ENCODE data around the gene IL11. TPM values are rescaled to one million over a fixed set of nuclear protein-coding genes. Genes with fewer than 3 reads are reported as not detected.

IL11 gene
- total RNA-seq, 1 donor from 2014 or later = 0.06 TPM

- peaks cover 34% of the 10 kb centered on the region for H3K79me2 ChIP-seq (ENCODE audit: low read depth)
- peaks cover 65% of the 10 kb centered on the region for H3F3A ChIP-seq (ENCODE audit: low read depth)
- peaks cover 21% of the 10 kb centered on the region for H3K36me3 Mint-ChIP-seq
- peaks cover 3% of the 10 kb centered on the region for H3K4me1 ChIP-seq
- H3K27ac Mint-ChIP-seq = no peak overlapping the region
- no peak overlapping the region for H3K4me3 Mint-ChIP-seq
- TF ChIP-seq EZH2phosphoT487 (IDR thresholded peaks at IDR 0.05) = no peak
- TF ChIP-seq CTCF (IDR thresholded peaks at IDR 0.05) = no peak
- TF ChIP-seq EZH2 (IDR thresholded peaks at IDR 0.05) = no peak
- H3K36me3 ChIP-seq = peaks cover 10% of the 10 kb centered on the region
- peaks cover 11% of the 10 kb centered on the region for H3K27me3 Mint-ChIP-seq (ENCODE audit: insufficient read depth, low read depth)
- no peak overlapping the region for H2AFZ ChIP-seq (replicated peaks)
- H3K4me2 ChIP-seq = no peak overlapping the region
- H3K9me3 Mint-ChIP-seq = no peaks in the 10 kb centered on the region
- H3K4me3 ChIP-seq = no peak overlapping the region
- H3K4me1 Mint-ChIP-seq = peaks cover 34% of the 10 kb centered on the region
- H3K9me3 ChIP-seq (ENCODE audit: low read depth) = no peaks in the 10 kb centered on the region
- no peaks in the 10 kb centered on the region for H3K27me3 ChIP-seq
- no peak for DNase-seq (ENCODE audit: low spot score)
- H4K20me1 ChIP-seq (ENCODE audit: low read depth) = peaks cover 62% of the 10 kb centered on the region
- peak overlapping the region; percentile 71 for H3K27ac ChIP-seq
- no peak overlapping the region for H3K9ac ChIP-seq
These were observed 30.2 kb upstream of the IL11 start for GRCh38 chr19:55400281-55401087.

GRCh38 chr19:55398200-55398925 is 28.1 kb upstream of the IL11 start:
- Histone ChIP-seq H2AFZ (replicated peaks) (no peak overlapping the region), H3K9me3 (ENCODE audit: low read depth) (no peaks in the 10 kb centered on the region), H3K79me2 (ENCODE audit: low read depth) (peaks cover 13% of the 10 kb centered on the region), H3K36me3 (peaks cover 9% of the 10 kb centered on the region), H3K4me3 (no peak overlapping the region), H3K9ac (no peak overlapping the region), H4K20me1 (ENCODE audit: low read depth) (peaks cover 41% of the 10 kb centered on the region), H3K4me2 (no peak overlapping the region), H3K27ac (no peak overlapping the region), H3K27me3 (no peaks in the 10 kb centered on the region), H3F3A (ENCODE audit: low read depth) (peaks cover 55% of the 10 kb centered on the region), H3K4me1 (no peaks in the 10 kb centered on the region)
- peaks cover 27% of the 10 kb centered on the region for H3K4me1 Mint-ChIP-seq
- H3K27ac Mint-ChIP-seq = peak overlapping the region; percentile 81
- TF ChIP-seq EZH2 (IDR thresholded peaks at IDR 0.05) (no peak), CTCF (IDR thresholded peaks at IDR 0.05) (no peak), EZH2phosphoT487 (IDR thresholded peaks at IDR 0.05) (no peak)
- no peak for DNase-seq (ENCODE audit: low spot score)
- peaks cover 11% of the 10 kb centered on the region for H3K27me3 Mint-ChIP-seq (ENCODE audit: insufficient read depth, low read depth)
- H3K4me3 Mint-ChIP-seq = peak overlapping the region; percentile 57
- no peaks in the 10 kb centered on the region for H3K9me3 Mint-ChIP-seq
- peaks cover 14% of the 10 kb centered on the region for H3K36me3 Mint-ChIP-seq

GRCh38 chr19:55392820-55393761 is 22.8 kb upstream of the IL11 start:
- no peak overlapping the region for H3K4me3 ChIP-seq
- Mint-ChIP-seq H3K4me1 (peaks cover 29% of the 10 kb centered on the region), H3K27me3 (ENCODE audit: insufficient read depth, low read depth) (peaks cover 3% of the 10 kb centered on the region), H3K4me3 (no peak overlapping the region), H3K27ac (no peak overlapping the region), H3K9me3 (no peaks in the 10 kb centered on the region), H3K36me3 (peaks cover 10% of the 10 kb centered on the region)
- H3F3A ChIP-seq (ENCODE audit: low read depth) = peaks cover 47% of the 10 kb centered on the region
- H3K9ac ChIP-seq = no peak overlapping the region
- H3K27ac ChIP-seq = no peak overlapping the region
- peaks cover 9% of the 10 kb centered on the region for H3K79me2 ChIP-seq (ENCODE audit: low read depth)
- no peaks in the 10 kb centered on the region for H3K9me3 ChIP-seq (ENCODE audit: low read depth)
- H3K4me1 ChIP-seq = peaks cover 14% of the 10 kb centered on the region
- peak overlapping the region; percentile 45 for H3K4me2 ChIP-seq
- H4K20me1 ChIP-seq (ENCODE audit: low read depth) = peaks cover 52% of the 10 kb centered on the region
- TF ChIP-seq EZH2phosphoT487 (IDR thresholded peaks at IDR 0.05) (no peak), EZH2 (IDR thresholded peaks at IDR 0.05) (no peak), CTCF (IDR thresholded peaks at IDR 0.05) (no peak)
- no peaks in the 10 kb centered on the region for H3K36me3 ChIP-seq
- H3K27me3 ChIP-seq = no peaks in the 10 kb centered on the region
- H2AFZ ChIP-seq (replicated peaks) = no peak overlapping the region
- DNase-seq (ENCODE audit: low spot score) = peak; percentile 48

Data from neural progenitor cell (in vitro differentiated cells).